ENCODE data around the gene RNF126. TPM values are rescaled to one million over a fixed set of nuclear protein-coding genes. Genes with fewer than 3 reads are reported as not detected.
A peak's percentile ranks its signal among the peaks of the same experiment; 100 is the strongest.

RNF126 gene
- total RNA-seq: 10 to 100 TPM; 25.2 to 62.9 (median 50.4) TPM
- polyA plus RNA-seq: 10 to 100 TPM; 48.8 to 72.1 (median 63.3) TPM
- long read RNA-seq, donor 1, transcript RNF126-201 (9 exons, 1,694 nt): major isoform, 48 of 88 reads
- long read RNA-seq, donor 1, transcript RNF126-203 (9 exons, 963 nt): minor isoform, 9 of 88 reads
- long read RNA-seq, donor 1, partial matches to known transcripts: 15 of 88 reads
- long read RNA-seq, donor 1, other reads (novel, unspliced or antisense): 15 of 88 reads
- long read RNA-seq, donor 2, transcript RNF126-203 (9 exons, 963 nt): minor isoform, 20 of 204 reads
- long read RNA-seq, donor 2, transcript RNF126-201 (9 exons, 1,694 nt): major isoform, 144 of 204 reads
- long read RNA-seq, donor 2, partial matches to known transcripts: 14 of 204 reads
- long read RNA-seq, donor 2, other reads (novel, unspliced or antisense): 24 of 204 reads

GRCh38 chr19:662962-663681, at the start of gene RNF126:
Gene RNF126 (minus strand): TSS chr19:663214. CDS start chr19:663121, 93 bp downstream.
- DNase-seq (peak; percentile 96), ATAC-seq (peak; percentile 85 to 89 (median 88))
- Histone ChIP-seq H3K27ac (peak within 1 kb of the TSS; percentile 91), H3K36me3 (ENCODE audit: insufficient read depth in 1 of 2, low read depth in 1 of 2) (no peaks in the 10 kb centered on the region), H3K4me3 (peak within 1 kb of the TSS; percentile 100), H3K4me1 (peaks cover 51% of the 10 kb centered on the region), H3K9me3 (no peaks in the 10 kb centered on the region), H3K27me3 (ENCODE audit: insufficient read depth in 3 of 3, low read length in 2 of 3) (no peaks in the 10 kb centered on the region)
- TF ChIP-seq, protein P1, sequence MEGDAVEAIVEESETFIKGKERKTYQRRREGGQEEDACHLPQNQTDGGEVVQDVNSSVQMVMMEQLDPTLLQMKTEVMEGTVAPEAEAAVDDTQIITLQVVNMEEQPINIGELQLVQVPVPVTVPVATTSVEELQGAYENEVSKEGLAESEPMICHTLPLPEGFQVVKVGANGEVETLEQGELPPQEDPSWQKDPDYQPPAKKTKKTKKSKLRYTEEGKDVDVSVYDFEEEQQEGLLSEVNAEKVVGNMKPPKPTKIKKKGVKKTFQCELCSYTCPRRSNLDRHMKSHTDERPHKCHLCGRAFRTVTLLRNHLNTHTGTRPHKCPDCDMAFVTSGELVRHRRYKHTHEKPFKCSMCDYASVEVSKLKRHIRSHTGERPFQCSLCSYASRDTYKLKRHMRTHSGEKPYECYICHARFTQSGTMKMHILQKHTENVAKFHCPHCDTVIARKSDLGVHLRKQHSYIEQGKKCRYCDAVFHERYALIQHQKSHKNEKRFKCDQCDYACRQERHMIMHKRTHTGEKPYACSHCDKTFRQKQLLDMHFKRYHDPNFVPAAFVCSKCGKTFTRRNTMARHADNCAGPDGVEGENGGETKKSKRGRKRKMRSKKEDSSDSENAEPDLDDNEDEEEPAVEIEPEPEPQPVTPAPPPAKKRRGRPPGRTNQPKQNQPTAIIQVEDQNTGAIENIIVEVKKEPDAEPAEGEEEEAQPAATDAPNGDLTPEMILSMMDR (IDR thresholded peaks at IDR 0.05): no peak
- 0 to 1% (median 0%) methylated on average over 47 to 97 of the region's 97 CpGs for WGBS, 3 donors
- intact Hi-C loops (cut with DNase I): no loop called here

DNA sequence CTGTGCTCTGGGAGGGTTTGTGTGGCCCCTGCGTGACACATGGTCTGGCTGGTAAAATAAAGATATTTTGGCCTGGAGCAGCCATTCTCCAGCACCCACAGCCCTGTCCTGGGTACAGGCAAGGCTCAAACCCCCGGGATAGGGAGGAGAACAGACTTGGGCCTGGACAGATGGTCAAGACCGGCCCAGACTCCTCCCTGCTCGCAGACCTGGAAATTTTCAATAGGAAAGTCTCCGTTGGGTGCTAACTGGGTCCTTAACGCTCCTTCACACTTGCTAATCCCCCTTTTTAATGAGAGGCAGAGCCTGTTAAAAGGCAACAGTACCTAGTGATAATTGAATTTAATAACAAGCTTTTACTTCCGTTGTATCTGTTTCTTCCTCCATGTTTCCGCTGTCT, 48.2 kb upstream of the RNF126 start:
- no peaks in the 10 kb centered on the region for H3K9me3 ChIP-seq
- H3K27ac ChIP-seq: no peak overlapping the region
- 65 to 76% (median 71%) methylated on average over 8 of the region's 8 CpGs for WGBS, 3 donors
- H3K4me1 ChIP-seq: no peaks in the 10 kb centered on the region
- no peak for ATAC-seq
- TF ChIP-seq, protein P1 (IDR thresholded peaks at IDR 0.05): no peak
- H3K27me3 ChIP-seq (ENCODE audit: insufficient read depth in 3 of 3, low read length in 2 of 3): peaks cover 0 to 51% (median 10%) of the 10 kb centered on the region in 3 donors
- H3K4me3 ChIP-seq: no peak overlapping the region
- no peaks in the 10 kb centered on the region for H3K36me3 ChIP-seq (ENCODE audit: insufficient read depth in 1 of 2, low read depth in 1 of 2)
- intact Hi-C loops (cut with DNase I): no loop called here
- DNase-seq: no peak

DNA sequence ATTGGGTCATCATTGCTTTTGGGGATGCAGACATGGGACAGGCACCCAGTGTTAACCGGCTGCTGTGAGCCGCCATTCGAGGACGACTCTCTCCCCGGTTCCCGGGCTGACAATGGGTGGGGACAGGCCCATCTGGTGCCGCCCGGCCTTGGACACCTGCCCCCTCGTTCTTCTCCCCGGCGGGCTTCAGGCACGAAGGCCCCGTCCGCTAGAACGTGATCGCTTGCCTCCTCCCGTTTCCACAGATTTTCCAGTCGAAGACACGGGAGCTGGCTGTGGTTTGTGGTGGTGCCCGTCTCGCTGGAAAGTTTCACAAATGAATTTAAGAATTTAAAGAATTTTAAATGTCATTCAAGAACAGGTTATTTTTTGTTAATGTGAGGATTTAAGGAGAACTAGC, 47.8 kb upstream of the RNF126 start:
- TF ChIP-seq, protein P1 (IDR thresholded peaks at IDR 0.05): no peak
- DNase-seq (no peak), ATAC-seq (peak in 2 of 4 donors; percentile 11 to 31)
- no peaks in the 10 kb centered on the region for H3K4me1 ChIP-seq
- H3K27me3 ChIP-seq (ENCODE audit: insufficient read depth in 3 of 3, low read length in 2 of 3): peaks cover 0 to 52% (median 10%) of the 10 kb centered on the region in 3 donors
- H3K4me3 ChIP-seq: peak overlapping the region; percentile 63
- 35 to 44% (median 38%) methylated on average over 21 of the region's 21 CpGs for WGBS, 3 donors
- H3K27ac ChIP-seq: no peak overlapping the region
- intact Hi-C loops (cut with DNase I): no loop called here
- no peaks in the 10 kb centered on the region for H3K9me3 ChIP-seq
- H3K36me3 ChIP-seq (ENCODE audit: insufficient read depth in 1 of 2, low read depth in 1 of 2): no peaks in the 10 kb centered on the region

GRCh38 chr19:709965-710571, 47.1 kb upstream of the RNF126 start:
- Histone ChIP-seq H3K9me3 (no peaks in the 10 kb centered on the region), H3K27me3 (ENCODE audit: insufficient read depth in 3 of 3, low read length in 2 of 3) (peaks cover 0 to 50% (median 10%) of the 10 kb centered on the region in 3 donors), H3K4me3 (peak overlapping the region; percentile 63), H3K36me3 (ENCODE audit: insufficient read depth in 1 of 2, low read depth in 1 of 2) (no peaks in the 10 kb centered on the region), H3K27ac (peak overlapping the region; percentile 50), H3K4me1 (no peaks in the 10 kb centered on the region)
- TF ChIP-seq, protein P1 (IDR thresholded peaks at IDR 0.05): no peak
- WGBS, 3 donors: 16 to 27% (median 24%) methylated on average over 22 to 27 of the region's 27 CpGs
- DNase-seq (peak; percentile 58 to 81), ATAC-seq (peak in 3 of 4 donors; percentile 30 to 70 (median 45))
- intact Hi-C loops (cut with DNase I): no loop called here
